OCI-LY1 (cell line): ENCODE data around the gene SERTAD3.

Experiments
- H2AFZ ChIP-seq: fragments of 200-600 bp; sonication (generic), shearing (Covaris generic); 2 replicates; pipeline ENCODE4 v1.6.0; 2014; ENCODE audit warnings: antibody characterized with exemption, mild to moderate bottlenecking, low read length
- H3F3A ChIP-seq: fragments of 200-600 bp; sonication (generic), shearing (Covaris generic); 2 replicates; pipeline ENCODE4 v1.6.0; 2014; ENCODE audit warnings: mild to moderate bottlenecking, antibody characterized with exemption, low read length, moderate library complexity; ENCODE audit not compliant: insufficient read depth
- H3K27ac ChIP-seq: fragments of 200-600 bp; sonication (generic); 2 replicates; pipeline ENCODE4 v1.5.1; 2014; ENCODE audit warnings: low read length, mixed run types, mild to moderate bottlenecking, low read depth; ENCODE audit not compliant: poor library complexity, severe bottlenecking
- H3K27me3 ChIP-seq: fragments of 200-600 bp; sonication (generic); 2 replicates; pipeline ENCODE4 v1.6.0; 2014; ENCODE audit warnings: antibody characterized with exemption, mild to moderate bottlenecking, low read length, moderate library complexity; ENCODE audit not compliant: insufficient read depth
- H3K36me3 ChIP-seq: fragments of 200-600 bp; sonication (generic); 2 replicates; pipeline ENCODE4 v1.6.1; 2014; ENCODE audit warnings: mild to moderate bottlenecking, antibody characterized with exemption, low read length, moderate library complexity, mixed read lengths; ENCODE audit not compliant: insufficient read depth
- H3K4me1 ChIP-seq: fragments of 200-600 bp; sonication (generic); 2 replicates; pipeline ENCODE4 v1.5.1; 2014; ENCODE audit warnings: mild to moderate bottlenecking, low read length, moderate library complexity; ENCODE audit not compliant: insufficient read depth, severe bottlenecking
- H3K4me2 ChIP-seq: fragments of 200-600 bp; sonication (generic), shearing (Covaris generic); 2 replicates; pipeline ENCODE4 v1.6.1; 2014; ENCODE audit warnings: low read length
- H3K4me3 ChIP-seq: fragments of 200-600 bp; sonication (generic); 2 replicates; pipeline ENCODE4 v1.5.1; 2014; ENCODE audit warnings: low read length, low read depth, mild to moderate bottlenecking, mixed read lengths; ENCODE audit not compliant: poor library complexity, severe bottlenecking
- H3K79me2 ChIP-seq: fragments of 200-600 bp; shearing (Covaris generic); 2 replicates; pipeline ENCODE4 v1.6.1; 2016; ENCODE audit warnings: mixed run types, low read length, mixed read lengths; ENCODE audit not compliant: insufficient read depth
- H3K9ac ChIP-seq: fragments of 200-600 bp; sonication (generic), shearing (Covaris generic); 2 replicates; pipeline ENCODE4 v1.6.1; 2014; ENCODE audit warnings: mild to moderate bottlenecking, low read length, mixed read lengths
- H3K9me2 ChIP-seq: fragments of 200-600 bp; sonication (generic), shearing (Covaris generic); 2 replicates; pipeline ENCODE4 v1.6.1; 2014; ENCODE audit warnings: low read depth, mild to moderate bottlenecking, low read length, mixed read lengths
- H3K9me3 ChIP-seq: fragments of 200-600 bp; shearing (Covaris generic); 2 replicates; pipeline ENCODE4 v1.6.1; 2014; ENCODE audit warnings: low read length, mixed read lengths
- H4K20me1 ChIP-seq: fragments of 200-600 bp; sonication (generic), shearing (Covaris generic); 2 replicates; pipeline ENCODE4 v1.6.0; 2016; ENCODE audit warnings: mild to moderate bottlenecking, low read length; ENCODE audit not compliant: insufficient read depth
- CTCF ChIP-seq: fragments of 200-600 bp; sonication (generic), shearing (Covaris generic); IDR thresholded peaks from 2 replicates; pipeline ENCODE4 v1.5.1; 2017; ENCODE audit warnings: mild to moderate bottlenecking, antibody characterized with exemption, low read length, moderate library complexity, mixed read lengths
- EZH2 ChIP-seq: fragments of 200-600 bp; sonication (generic), shearing (Covaris generic); IDR thresholded peaks from 2 replicates; pipeline ENCODE4 v1.8.0; 2017; ENCODE audit warnings: borderline replicate concordance, mixed run types, mild to moderate bottlenecking, antibody characterized with exemption, low read length, moderate library complexity, mixed read lengths

SERTAD3 gene

GRCh38 chr19:40420766-40421765, 23.1 kb downstream of the SERTAD3 start:
- TF ChIP-seq EZH2 = no peak
- TF ChIP-seq CTCF = peak; percentile 95
- no peaks in the 10 kb centered on the region for H3K9me3 ChIP-seq
- H2AFZ ChIP-seq = no peak overlapping the region
- no peaks in the 10 kb centered on the region for H3K9me2 ChIP-seq
- no peaks in the 10 kb centered on the region for H3F3A ChIP-seq
- peak overlapping the region; percentile 67 for H3K4me2 ChIP-seq
- no peaks in the 10 kb centered on the region for H4K20me1 ChIP-seq
- peak overlapping the region; percentile 67 for H3K9ac ChIP-seq
- H3K27me3 ChIP-seq = no peaks in the 10 kb centered on the region
- peak overlapping the region; percentile 63 for H3K27ac ChIP-seq
- H3K36me3 ChIP-seq = peaks cover 9% of the 10 kb centered on the region
- H3K79me2 ChIP-seq = peaks cover 6% of the 10 kb centered on the region; the same call in 1 of the 2 replicates
- H3K4me3 ChIP-seq = peak overlapping the region; percentile 63
- H3K4me1 ChIP-seq = peaks cover 28% of the 10 kb centered on the region

GRCh38 chr19:40420451-40420765, 23.7 kb downstream of the SERTAD3 start:
- Histone ChIP-seq H3K27ac (no peak overlapping the region), H3K4me2 (peak overlapping the region; percentile 67), H2AFZ (no peak overlapping the region)

GRCh38 chr19:40419780-40420179, 24.4 kb downstream of the SERTAD3 start:
- H3K27ac ChIP-seq = no peak overlapping the region
- TF ChIP-seq EZH2 (no peak), CTCF (no peak)
- H3F3A ChIP-seq = no peaks in the 10 kb centered on the region

More at GRCh38 chr19:40420451-40420765, 23.7 kb downstream of the SERTAD3 start:
- peaks cover 6% of the 10 kb centered on the region; the same call in 1 of the 2 replicates for H3K79me2 ChIP-seq
- H4K20me1 ChIP-seq = no peaks in the 10 kb centered on the region
- H3K9me2 ChIP-seq = no peaks in the 10 kb centered on the region
- no peaks in the 10 kb centered on the region for H3F3A ChIP-seq
- peak overlapping the region; percentile 67; the same call in 1 of the 2 replicates for H3K9ac ChIP-seq
- TF ChIP-seq EZH2 = no peak
- no peak for TF ChIP-seq CTCF
- H3K4me3 ChIP-seq = peak overlapping the region; percentile 63
- peaks cover 9% of the 10 kb centered on the region for H3K36me3 ChIP-seq
- H3K9me3 ChIP-seq = no peaks in the 10 kb centered on the region
- peaks cover 29% of the 10 kb centered on the region for H3K4me1 ChIP-seq
- H3K27me3 ChIP-seq = no peaks in the 10 kb centered on the region

More at GRCh38 chr19:40419780-40420179, 24.4 kb downstream of the SERTAD3 start:
- Histone ChIP-seq H3K36me3 (peaks cover 9% of the 10 kb centered on the region), H3K9me2 (no peaks in the 10 kb centered on the region), H4K20me1 (no peaks in the 10 kb centered on the region), H3K9ac (no peak overlapping the region), H3K4me1 (peaks cover 28% of the 10 kb centered on the region), H3K79me2 (peaks cover 4% of the 10 kb centered on the region; the same call in 1 of the 2 replicates), H3K4me3 (no peak overlapping the region), H2AFZ (no peak overlapping the region), H3K9me3 (no peaks in the 10 kb centered on the region), H3K27me3 (no peaks in the 10 kb centered on the region), H3K4me2 (no peak overlapping the region)
